Activated CD4-positive, alpha-beta T cell treated with anti-CD3 and anti-CD28 coated beads for 36 hours (primary cell): ENCODE results near the gene KCNK5. TPM values are rescaled to one million over a fixed set of nuclear protein-coding genes. Genes with fewer than 3 reads are reported as not detected.

Experiments used
- ATAC-seq: fragments of 200-7000 bp; cut with Tn5 transposase; one replicate; pipeline ENCODE4 v1.10.0; 2021; ENCODE audit warnings: mild to moderate bottlenecking, moderate library complexity
- CTCF ChIA-PET: fragments of 350-600 bp; sonication (Branson Sonifier 250); formaldehyde crosslinking; loops from one replicate; lab custom pipeline; 2021; ENCODE audit warnings: antibody characterized with exemption; lab: Charles Lee
- POLR2A ChIA-PET: fragments of 350-600 bp; sonication (Branson Sonifier 250); formaldehyde crosslinking; loops from one replicate; lab custom pipeline; 2021; ENCODE audit warnings: antibody characterized with exemption, inconsistent platforms; lab: Charles Lee
- DNase-seq: peaks from one replicate; pipeline ENCODE4 v3.0.0-alpha.2; 2020
- H3K27ac Mint-ChIP-seq: one replicate; pipeline ENCODE4 v1.8.0; 2021; ENCODE audit warnings: mixed read lengths
- H3K27me3 Mint-ChIP-seq: one replicate; pipeline ENCODE4 v1.8.0; 2021; ENCODE audit warnings: mixed read lengths
- H3K36me3 Mint-ChIP-seq: one replicate; pipeline ENCODE4 v1.8.0; 2021; ENCODE audit warnings: low read depth, mixed read lengths
- H3K4me1 Mint-ChIP-seq: one replicate; pipeline ENCODE4 v1.8.0; 2021; ENCODE audit warnings: mixed read lengths
- H3K4me3 Mint-ChIP-seq: one replicate; pipeline ENCODE4 v1.8.0; 2021; ENCODE audit warnings: mild to moderate bottlenecking, moderate library complexity, mixed read lengths
- H3K9me3 Mint-ChIP-seq: one replicate; pipeline ENCODE4 v1.8.0; 2021; ENCODE audit warnings: low read depth, mixed read lengths
- intact Hi-C, 2 experiments: fragments of 100-400 bp; cut with DNase I in 1 of 2; cut with micrococcal nuclease in 1 of 2; formaldehyde crosslinking; loops; one replicate each; pipeline versions ENCODE4 v1.14.2 to v1.15.1; 2022 to 2024; cut with DNase I, micrococcal nuclease
- total RNA-seq, 2 experiments: library from RNA; stranded (reverse); gene quantifications; one replicate each; pipeline ENCODE4 v1.2.3, GENCODE V29; 2021

Gene KCNK5, protein sequence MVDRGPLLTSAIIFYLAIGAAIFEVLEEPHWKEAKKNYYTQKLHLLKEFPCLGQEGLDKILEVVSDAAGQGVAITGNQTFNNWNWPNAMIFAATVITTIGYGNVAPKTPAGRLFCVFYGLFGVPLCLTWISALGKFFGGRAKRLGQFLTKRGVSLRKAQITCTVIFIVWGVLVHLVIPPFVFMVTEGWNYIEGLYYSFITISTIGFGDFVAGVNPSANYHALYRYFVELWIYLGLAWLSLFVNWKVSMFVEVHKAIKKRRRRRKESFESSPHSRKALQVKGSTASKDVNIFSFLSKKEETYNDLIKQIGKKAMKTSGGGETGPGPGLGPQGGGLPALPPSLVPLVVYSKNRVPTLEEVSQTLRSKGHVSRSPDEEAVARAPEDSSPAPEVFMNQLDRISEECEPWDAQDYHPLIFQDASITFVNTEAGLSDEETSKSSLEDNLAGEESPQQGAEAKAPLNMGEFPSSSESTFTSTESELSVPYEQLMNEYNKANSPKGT
- total RNA-seq, result 10 to 100 TPM; 12.7 to 15.8 TPM

DNA sequence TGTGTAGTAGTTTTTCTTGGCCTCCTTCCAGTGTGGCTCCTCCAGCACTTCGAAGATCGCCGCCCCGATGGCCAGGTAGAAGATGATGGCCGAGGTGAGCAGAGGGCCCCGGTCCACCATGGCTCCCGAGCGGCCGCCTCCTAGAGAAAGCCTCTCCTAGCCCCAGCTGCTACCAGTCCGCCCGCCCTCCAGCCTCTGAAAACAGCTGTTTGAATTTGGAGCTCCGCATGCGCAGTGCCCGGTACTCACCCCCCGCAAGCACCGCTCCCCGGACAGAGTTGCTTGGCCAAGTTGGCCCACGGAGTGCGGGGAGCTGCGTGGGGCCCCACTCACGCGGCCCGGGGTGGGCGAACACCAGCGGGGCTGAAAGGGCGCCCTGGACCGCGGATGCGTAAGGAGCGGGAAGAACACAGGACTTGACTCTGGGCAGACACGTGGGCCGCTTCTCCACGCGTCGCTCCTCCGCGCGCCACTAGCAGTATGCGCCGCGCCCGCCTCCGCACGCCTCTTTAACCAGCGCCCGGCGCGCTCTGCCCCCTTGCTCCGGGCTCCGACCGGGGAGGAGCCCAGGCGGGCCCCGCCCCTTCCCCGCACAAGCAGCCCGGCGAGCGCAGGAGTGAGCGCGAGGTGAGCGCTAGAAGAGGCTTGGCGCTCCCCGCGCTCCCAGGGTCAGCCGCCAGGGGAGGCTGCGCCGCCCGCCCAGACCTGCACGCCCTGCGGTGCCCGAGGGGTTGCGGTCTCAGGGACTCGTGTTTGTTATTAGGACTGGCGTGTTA, at the start of gene KCNK5:
TSS of gene KCNK5 (minus strand) at position 484 of the 776 bp plus-strand sequence. CDS start at position 120, 364 bp downstream.
- intact Hi-C loops, result loop anchor here (1.0 to 5.0 kb wide), 12 partner anchors 34 to 1843 kb away; partner anchors contain the start of genes NFYA (in 2 of the 2), OARD1 (in 2 of the 2), SAYSD1 (in 2 of the 2) and GLO1 (in 1 of the 2)
- H3K27ac Mint-ChIP-seq, result peak within 1 kb of the TSS; percentile 86
- peaks cover 36% of the 10 kb centered on the region for H3K4me1 Mint-ChIP-seq
- peak; percentile 93 for ATAC-seq
- DNase-seq, result peak; percentile 94
- H3K27me3 Mint-ChIP-seq, result peaks cover 2% of the 10 kb centered on the region
- H3K36me3 Mint-ChIP-seq, result peaks cover 23% of the 10 kb centered on the region
- H3K4me3 Mint-ChIP-seq, result peak within 1 kb of the TSS; percentile 86
- POLR2A ChIA-PET, result no interaction called here
- CTCF ChIA-PET, result interaction anchor here (0.5 to 1.7 kb wide), 8 partner anchors 10 to 78 kb away, joined by 3 to 5 read pairs (median 4); no protein-coding TSS in a partner anchor
- no peaks in the 10 kb centered on the region for H3K9me3 Mint-ChIP-seq

DNA sequence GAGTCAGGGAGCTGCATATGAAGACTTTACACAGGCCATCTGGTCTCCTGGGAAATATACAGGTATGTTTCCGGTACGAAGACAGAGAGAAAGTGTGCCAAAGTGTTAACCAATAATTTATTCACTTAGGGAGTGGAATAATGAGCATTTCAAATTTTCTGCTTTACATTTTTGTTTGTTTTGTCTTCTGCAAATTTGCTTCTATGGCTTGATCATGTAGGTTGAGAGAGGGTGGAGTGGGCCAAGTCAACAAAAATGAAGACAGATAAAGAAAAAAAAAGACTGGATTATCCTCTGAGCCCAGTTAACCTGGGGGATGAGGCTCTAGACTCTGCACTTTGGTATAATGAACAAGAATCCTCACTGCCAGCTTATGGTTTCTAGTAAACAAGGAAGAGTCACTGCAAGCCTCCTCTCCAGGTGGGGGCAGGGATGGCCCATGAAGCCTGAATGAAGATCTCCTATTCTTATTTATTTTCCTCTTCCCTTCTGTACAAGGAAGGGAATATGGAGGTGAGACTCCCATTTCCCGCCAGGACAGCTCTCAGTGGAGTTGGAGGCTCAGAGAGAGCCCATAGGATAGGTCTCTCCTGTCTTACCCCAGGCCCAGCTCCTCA, 47.2 kb upstream of the KCNK5 start:
- Mint-ChIP-seq H3K4me3 (no peak overlapping the region), H3K36me3 (no peaks in the 10 kb centered on the region), H3K9me3 (no peaks in the 10 kb centered on the region), H3K27ac (no peak overlapping the region), H3K4me1 (no peaks in the 10 kb centered on the region), H3K27me3 (no peaks in the 10 kb centered on the region)
- CTCF ChIA-PET, result interaction anchor here (0.6 to 0.7 kb wide), 2 partner anchors 435 to 938 kb away, joined by 3 to 4 read pairs; no protein-coding TSS in a partner anchor
- ATAC-seq, result no peak
- POLR2A ChIA-PET, result interaction anchor here (0.7 kb wide), 1 partner anchor 1865 kb away, joined by 9 read pairs; no protein-coding TSS in a partner anchor
- intact Hi-C loops, result no loop called here
- DNase-seq, result no peak

DNA sequence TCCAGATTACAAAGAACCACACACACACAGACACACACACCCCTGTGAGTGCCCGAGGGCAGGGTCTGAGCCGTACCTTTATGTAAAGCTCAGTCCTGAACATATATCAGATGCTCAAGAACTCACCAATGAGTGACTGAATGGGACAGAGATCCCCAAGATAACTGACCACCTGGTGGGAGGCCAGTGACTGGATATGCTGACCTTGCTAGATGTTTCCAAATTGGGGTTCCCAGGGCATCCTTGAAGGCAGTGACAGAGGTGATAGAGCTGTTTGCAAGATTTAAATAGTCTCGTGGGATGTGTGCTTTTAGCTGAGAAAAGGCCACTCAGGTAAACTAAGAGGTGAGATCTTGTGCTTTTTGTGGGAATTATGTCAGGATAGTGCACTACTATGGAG, 45.6 kb upstream of the KCNK5 start:
- ChIA-PET CTCF (interaction anchor here (0.8 kb wide), 1 partner anchor 110 kb away, joined by 5 read pairs; no protein-coding TSS in a partner anchor), POLR2A (no interaction called here)
- Mint-ChIP-seq H3K36me3 (no peaks in the 10 kb centered on the region), H3K9me3 (no peaks in the 10 kb centered on the region), H3K4me3 (no peak overlapping the region), H3K27ac (no peak overlapping the region), H3K27me3 (no peaks in the 10 kb centered on the region), H3K4me1 (no peaks in the 10 kb centered on the region)
- ATAC-seq (no peak), DNase-seq (no peak)
- intact Hi-C loops, result no loop called here

DNA sequence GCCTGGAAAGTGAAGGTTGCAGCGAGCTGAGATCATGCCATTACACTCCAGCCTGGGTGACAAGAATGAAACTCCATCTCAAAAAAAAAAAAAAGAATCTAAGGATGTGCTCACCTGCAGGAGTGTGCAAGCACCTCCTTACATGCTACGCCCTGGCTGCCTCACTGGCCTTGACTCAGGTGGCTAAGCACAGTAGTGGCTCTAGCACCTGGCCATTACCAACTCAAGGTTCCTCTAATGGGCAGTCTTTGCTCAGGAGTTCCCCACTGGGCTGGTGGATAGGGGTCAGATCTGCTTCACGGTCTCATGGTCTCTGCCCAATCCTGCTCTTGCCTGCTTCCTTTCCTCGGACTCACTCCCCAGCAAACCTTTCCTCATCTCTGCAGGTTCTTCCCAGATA, 45.2 kb upstream of the KCNK5 start:
- H3K9me3 Mint-ChIP-seq, result no peaks in the 10 kb centered on the region
- H3K27me3 Mint-ChIP-seq, result no peaks in the 10 kb centered on the region
- ATAC-seq (no peak), DNase-seq (no peak)
- no peak overlapping the region for H3K27ac Mint-ChIP-seq
- ChIA-PET POLR2A (no interaction called here), CTCF (no interaction called here)
- no peak overlapping the region for H3K4me3 Mint-ChIP-seq
- H3K36me3 Mint-ChIP-seq, result no peaks in the 10 kb centered on the region
- intact Hi-C loops, result no loop called here
- H3K4me1 Mint-ChIP-seq, result no peaks in the 10 kb centered on the region

DNA sequence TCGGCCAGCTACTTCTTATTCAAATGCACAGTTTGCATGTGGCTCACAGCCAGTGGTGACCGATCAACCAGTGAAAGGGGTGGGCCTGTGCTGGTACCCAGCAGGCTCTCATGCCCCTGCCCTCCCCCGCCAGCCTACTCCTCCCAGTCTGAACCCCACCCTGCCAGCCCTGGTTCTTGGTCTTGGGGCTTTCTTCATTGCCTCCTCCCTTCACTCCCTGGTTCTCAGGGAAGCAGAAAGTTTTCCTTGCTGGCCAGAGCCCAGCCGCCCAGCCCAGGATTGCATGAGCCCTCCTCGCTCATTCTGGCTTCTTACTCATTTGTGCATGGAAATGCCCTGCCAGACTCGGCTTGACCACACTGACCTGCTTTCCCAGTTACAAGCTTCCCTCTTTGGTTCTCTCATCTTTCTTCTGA, 44.1 kb upstream of the KCNK5 start:
- no peak overlapping the region for H3K4me3 Mint-ChIP-seq
- CTCF ChIA-PET, result no interaction called here
- H3K9me3 Mint-ChIP-seq, result no peaks in the 10 kb centered on the region
- intact Hi-C loops, result no loop called here
- H3K36me3 Mint-ChIP-seq, result no peaks in the 10 kb centered on the region
- ATAC-seq (no peak), DNase-seq (no peak)
- H3K27ac Mint-ChIP-seq, result no peak overlapping the region
- no peaks in the 10 kb centered on the region for H3K27me3 Mint-ChIP-seq
- H3K4me1 Mint-ChIP-seq, result no peaks in the 10 kb centered on the region
- POLR2A ChIA-PET, result interaction anchor here (0.5 kb wide), 1 partner anchor 162 kb away, joined by 3 read pairs; no protein-coding TSS in a partner anchor

DNA sequence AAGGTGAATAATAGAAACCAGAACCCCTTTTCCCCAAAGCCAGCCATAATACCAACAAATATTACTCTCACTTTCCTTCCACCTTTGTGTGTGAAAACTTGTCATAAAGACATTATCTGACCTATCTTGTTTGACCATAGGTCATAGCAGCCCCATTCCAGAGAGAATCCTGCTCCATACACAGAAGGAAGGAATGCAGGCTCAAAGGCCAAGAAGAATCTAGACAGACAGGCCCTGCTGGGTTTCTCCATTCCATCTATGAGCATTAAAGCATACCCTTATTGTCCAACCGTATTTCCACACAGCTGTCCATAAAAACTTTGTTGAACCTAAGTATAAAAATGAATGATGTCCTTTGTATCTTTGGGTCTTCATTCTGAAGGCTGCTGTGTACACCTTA, 40.7 kb upstream of the KCNK5 start:
- CTCF ChIA-PET, result interaction anchor here (1.2 kb wide), 1 partner anchor 102 kb away, joined by 5 read pairs; no protein-coding TSS in a partner anchor
- H3K36me3 Mint-ChIP-seq, result no peaks in the 10 kb centered on the region
- no peak overlapping the region for H3K4me3 Mint-ChIP-seq
- intact Hi-C loops, result no loop called here
- peaks cover 4% of the 10 kb centered on the region for H3K4me1 Mint-ChIP-seq
- H3K27ac Mint-ChIP-seq, result no peak overlapping the region
- DNase-seq, result no peak
- no peaks in the 10 kb centered on the region for H3K9me3 Mint-ChIP-seq
- POLR2A ChIA-PET, result no interaction called here
- no peak for ATAC-seq
- no peaks in the 10 kb centered on the region for H3K27me3 Mint-ChIP-seq

DNA sequence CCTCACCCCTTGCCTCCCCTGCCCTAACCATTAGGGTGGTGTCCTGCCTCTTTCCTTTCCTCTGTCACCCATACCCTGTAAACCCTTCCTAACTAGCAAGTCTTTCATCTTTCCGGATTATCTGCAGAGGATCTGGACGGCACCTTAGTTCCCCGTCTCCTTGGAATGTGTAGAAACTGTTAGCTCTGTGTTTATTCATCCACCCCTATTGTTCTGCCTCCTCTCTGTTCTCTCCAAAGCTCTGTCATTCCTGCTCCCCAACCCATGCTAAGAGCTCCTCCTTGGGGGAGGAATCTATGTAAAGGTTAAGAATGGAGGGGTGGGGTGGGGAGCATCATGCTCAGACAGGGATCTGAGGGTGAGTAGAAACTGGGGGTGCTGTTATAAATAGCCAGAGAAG, 39.4 kb upstream of the KCNK5 start:
- Mint-ChIP-seq H3K27ac (no peak overlapping the region), H3K4me1 (peaks cover 11% of the 10 kb centered on the region), H3K9me3 (no peaks in the 10 kb centered on the region), H3K36me3 (no peaks in the 10 kb centered on the region), H3K4me3 (no peak overlapping the region), H3K27me3 (no peaks in the 10 kb centered on the region)
- DNase-seq (no peak), ATAC-seq (no peak)
- intact Hi-C loops, result no loop called here
- CTCF ChIA-PET, result no interaction called here
- POLR2A ChIA-PET, result no interaction called here

DNA sequence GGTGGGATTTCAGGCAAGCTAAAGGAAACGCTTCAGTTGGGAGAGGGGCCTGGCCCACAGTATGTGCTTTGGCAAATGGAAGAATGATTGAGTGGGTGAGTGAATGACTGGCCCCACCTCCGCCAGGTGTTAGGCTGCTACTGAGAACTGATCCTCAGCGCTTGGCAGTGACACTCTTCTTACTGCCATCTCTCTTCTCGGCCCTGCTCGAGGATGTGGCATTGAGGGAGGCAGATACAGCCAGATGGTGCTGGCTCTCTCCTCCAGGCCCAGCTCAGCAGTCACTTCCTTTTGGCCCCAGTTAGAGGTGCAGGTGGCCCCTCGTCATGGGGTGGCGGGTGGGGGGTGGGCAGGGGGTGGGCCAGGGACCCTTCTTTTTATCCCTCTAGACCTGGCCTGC, 38.9 kb upstream of the KCNK5 start:
- POLR2A ChIA-PET, result no interaction called here
- H3K27me3 Mint-ChIP-seq, result no peaks in the 10 kb centered on the region
- peaks cover 16% of the 10 kb centered on the region for H3K4me1 Mint-ChIP-seq
- CTCF ChIA-PET, result no interaction called here
- H3K27ac Mint-ChIP-seq, result no peak overlapping the region
- DNase-seq (no peak), ATAC-seq (no peak)
- no peaks in the 10 kb centered on the region for H3K36me3 Mint-ChIP-seq
- no peak overlapping the region for H3K4me3 Mint-ChIP-seq
- intact Hi-C loops, result no loop called here
- no peaks in the 10 kb centered on the region for H3K9me3 Mint-ChIP-seq

DNA sequence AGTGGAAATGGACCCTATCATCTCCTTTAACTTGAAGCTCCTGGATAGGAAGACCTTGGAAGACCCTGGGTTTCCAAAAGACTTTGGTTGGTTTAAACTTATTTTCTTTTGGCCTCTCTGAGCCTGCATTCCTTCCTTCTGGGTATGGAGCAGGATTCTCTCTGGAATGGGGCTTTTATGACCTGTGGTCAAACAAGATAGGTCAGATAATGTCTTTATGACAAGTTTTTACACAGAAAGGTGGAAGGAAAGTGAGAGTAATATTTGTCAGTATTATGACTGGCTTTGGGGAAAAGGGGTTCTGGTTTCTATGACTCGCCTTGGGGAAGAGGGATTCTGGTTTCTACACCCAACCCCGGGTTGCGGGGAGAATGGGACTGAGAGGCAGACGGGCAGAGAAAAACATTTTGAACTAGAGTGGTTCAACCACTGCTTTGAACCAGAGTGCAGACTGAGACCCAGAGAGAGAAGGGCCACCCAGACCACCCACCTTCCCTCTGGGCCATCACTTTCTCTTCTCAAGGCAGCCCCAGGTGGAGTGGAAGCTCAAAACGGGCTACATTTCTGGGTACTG, 37.6 kb upstream of the KCNK5 start:
- Mint-ChIP-seq H3K9me3 (no peaks in the 10 kb centered on the region), H3K27me3 (peaks cover 2% of the 10 kb centered on the region), H3K4me1 (peaks cover 17% of the 10 kb centered on the region), H3K4me3 (no peak overlapping the region), H3K36me3 (no peaks in the 10 kb centered on the region), H3K27ac (no peak overlapping the region)
- DNase-seq (no peak), ATAC-seq (no peak)
- ChIA-PET CTCF (no interaction called here), POLR2A (no interaction called here)
- intact Hi-C loops, result no loop called here

DNA sequence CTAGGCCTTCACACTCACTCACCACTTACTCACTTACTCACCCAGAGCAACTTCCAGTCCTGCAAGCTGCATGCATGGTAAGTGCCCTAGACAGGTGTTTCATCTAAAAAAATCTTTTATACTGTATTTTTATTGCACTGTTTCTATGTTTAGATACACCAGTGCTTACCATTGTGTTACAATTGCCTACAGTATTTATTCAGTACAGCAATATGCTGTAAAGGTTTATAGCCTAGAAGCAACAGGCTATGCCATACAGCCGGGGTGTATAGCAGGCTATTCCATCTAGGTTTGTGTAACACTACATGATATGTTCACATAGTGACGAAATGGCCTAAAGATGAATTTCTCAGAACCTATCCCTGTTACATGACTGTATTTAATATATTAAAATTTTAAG, 37.1 kb upstream of the KCNK5 start:
- H3K27ac Mint-ChIP-seq, result no peak overlapping the region
- DNase-seq (no peak), ATAC-seq (no peak)
- no peaks in the 10 kb centered on the region for H3K9me3 Mint-ChIP-seq
- H3K4me3 Mint-ChIP-seq, result no peak overlapping the region
- ChIA-PET CTCF (no interaction called here), POLR2A (no interaction called here)
- H3K27me3 Mint-ChIP-seq, result peaks cover 3% of the 10 kb centered on the region
- no peaks in the 10 kb centered on the region for H3K36me3 Mint-ChIP-seq
- peaks cover 17% of the 10 kb centered on the region for H3K4me1 Mint-ChIP-seq
- intact Hi-C loops, result no loop called here
